NCI-H1436 (cell line): ENCODE measurements around the gene ONECUT3.
A peak's percentile ranks its signal among the peaks of the same experiment; 100 is the strongest.
"Not testable (repeated sequence)": the region's sequence is repeated elsewhere in the genome, so short reads cannot be mapped to it uniquely, and the experiment has no call there.

ENCODE experiments used
- DNase-seq: peaks from one replicate; lab custom pipeline; 2025; lab: John Stamatoyannopoulos, UW

Gene ONECUT3

GRCh38 chr19:1755467-1756171 is 2.3 kb downstream of the ONECUT3 start:
- DNase-seq = no peak

GRCh38 chr19:1756264-1756663 is 3.0 kb downstream of the ONECUT3 start:
- DNase-seq = no peak

- DNase-seq = no peak
Observed at GRCh38 chr19:1756705-1757465, 3.6 kb downstream of the ONECUT3 start.

- no peak for DNase-seq
Observed at GRCh38 chr19:1757468-1758230, 4.3 kb downstream of the ONECUT3 start.

- DNase-seq = no peak
Observed at GRCh38 chr19:1758231-1758577, 4.9 kb downstream of the ONECUT3 start.

GRCh38 chr19:1758959-1759903 is 5.9 kb downstream of the ONECUT3 start:
- DNase-seq = no peak

GRCh38 chr19:1760020-1760419 is 6.7 kb downstream of the ONECUT3 start:
- no peak for DNase-seq

GRCh38 chr19:1760786-1761527 is 7.7 kb downstream of the ONECUT3 start:
- not testable (repeated sequence) for DNase-seq

GRCh38 chr19:1761528-1762242 is 8.4 kb downstream of the ONECUT3 start:
- no peak for DNase-seq

GRCh38 chr19:1762243-1763117 is 9.2 kb downstream of the ONECUT3 start:
- DNase-seq = no peak

- DNase-seq = no peak
Observed at GRCh38 chr19:1763648-1764639, 10.6 kb downstream of the ONECUT3 start.

GRCh38 chr19:1764729-1765128 is 11.4 kb downstream of the ONECUT3 start:
- DNase-seq = no peak

GRCh38 chr19:1765232-1765903 is 12.1 kb downstream of the ONECUT3 start:
- no peak for DNase-seq

- no peak for DNase-seq
Observed at GRCh38 chr19:1765904-1766799, 12.8 kb downstream of the ONECUT3 start.

- DNase-seq = no peak
Observed at GRCh38 chr19:1766800-1767352, 13.6 kb downstream of the ONECUT3 start.

- peak; percentile 38 for DNase-seq
Observed at GRCh38 chr19:1767464-1767933, 14.2 kb downstream of the ONECUT3 start.
